HepG2 (cell line): Measurements from ENCODE around the gene DNTTIP2. TPM values are rescaled to one million over a fixed set of nuclear protein-coding genes. Genes with fewer than 3 reads are reported as not detected.
A peak's percentile ranks its signal among the peaks of the same experiment; 100 is the strongest.

Experiments used
- ATF7-NPFF ChIP-seq: sonication (generic); formaldehyde crosslinking; IDR thresholded peaks from 2 replicates; pipeline ENCODE4 v1.8.1; 2023; ENCODE audit warnings: mild to moderate bottlenecking, low read depth, missing genetic modification reagents, moderate library complexity
- KDM3A ChIP-seq: IDR thresholded peaks from 2 replicates; pipeline ENCODE4 v1.6.1; 2018; ENCODE audit warnings: low read depth, missing compliant biosample characterization
- KLF6 ChIP-seq: IDR thresholded peaks from 2 replicates; pipeline ENCODE4 v1.8.0; 2016; ENCODE audit warnings: missing biosample characterization, missing genetic modification reagents
- RARG ChIP-seq: sonication (generic); formaldehyde crosslinking; IDR thresholded peaks from 2 replicates; pipeline ENCODE4 v1.4.0; 2020; ENCODE audit warnings: low read depth, mild to moderate bottlenecking, missing genetic modification reagents
- TIGD3 ChIP-seq: sonication (generic); formaldehyde crosslinking; IDR thresholded peaks from 2 replicates; pipeline ENCODE4 v1.5.1; 2020; ENCODE audit warnings: mild to moderate bottlenecking, missing genetic modification reagents, borderline replicate concordance
- USF2 ChIP-seq, 2 experiments: sonication (generic) in 1 of 2; formaldehyde crosslinking in 1 of 2; IDR thresholded peaks; 2 replicates each; pipeline versions ENCODE4 v1.5.1 to v1.6.1; 2011 to 2020; ENCODE audit warnings: borderline replicate concordance in 1 of 2, low read depth in 1 of 2, low read length in 1 of 2, mild to moderate bottlenecking in 1 of 2, missing genetic modification reagents in 1 of 2, moderate library complexity in 1 of 2
- ZBTB49 ChIP-seq: sonication (generic); formaldehyde crosslinking; IDR thresholded peaks from 2 replicates; pipeline ENCODE4 v1.4.0; 2020; ENCODE audit warnings: missing genetic modification reagents, borderline replicate concordance
- ZC3H13 ChIP-seq: sonication (generic); formaldehyde crosslinking; IDR thresholded peaks from 2 replicates; pipeline ENCODE4 v1.8.1; 2023; ENCODE audit warnings: mild to moderate bottlenecking, missing genetic modification reagents, moderate library complexity
- ZNF629 ChIP-seq: sonication (generic); formaldehyde crosslinking; conservative IDR thresholded peaks from 2 replicates; pipeline ENCODE4 v1.5.0; 2020; ENCODE audit warnings: missing genetic modification reagents
- ZNF639 ChIP-seq: conservative IDR thresholded peaks from 2 replicates; pipeline ENCODE4 v1.6.1; 2018; ENCODE audit warnings: missing genetic modification reagents
- ZNF704 ChIP-seq: sonication (generic); formaldehyde crosslinking; IDR thresholded peaks from 2 replicates; pipeline ENCODE4 v1.8.1; 2023; ENCODE audit warnings: mild to moderate bottlenecking, inconsistent platforms, moderate library complexity, missing genetic modification reagents, borderline replicate concordance
- polyA plus RNA-seq, 8 experiments: library from polyadenylated mRNA; depleted of rRNA in 3 of 8; stranded (reverse) in 7 of 8; unstranded in 1 of 8; fragments of >200 nt; fragmentation: Illumina TruSeq in 4 of 8; extraction: Trizol in 4 of 8; gene quantifications; 2 replicates each; pipeline versions ENCODE4 v1.2.1 to v1.2.3, GENCODE V29; 2011 to 2016; ENCODE audit warnings: low read depth in 4 of 8, missing spikeins in 1 of 8, mixed read lengths in 1 of 8; ENCODE audit not compliant: insufficient read depth in 1 of 8
- total RNA-seq, 5 experiments: library from RNA; depleted of rRNA; stranded (reverse); fragments of >200 nt; fragmentation: Illumina TruSeq; extraction: Trizol; gene quantifications; 2 replicates each; pipeline ENCODE4 v1.2.3, GENCODE V29; 2016; ENCODE audit warnings: low read depth in 1 of 5

Gene DNTTIP2
- total and polyA plus RNA-seq, 2 of the 13 experiments (the other 11 are each of a cell fraction or from before 2014, with no cell fraction given), result 11.4 to 63.3 TPM

- TF ChIP-seq KDM3A (no peak; the same call in 1 of the 2 replicates), ZNF704 (no peak), RARG (CRISPR knock-in tag) (no peak), USF2 (IDR thresholded peaks at IDR 0.05; ENCODE audit: low read depth, low read length) (no peak), USF2 (CRISPR knock-in tag; IDR thresholded peaks at IDR 0.05; ENCODE audit: borderline replicate concordance) (no peak), ZC3H13 (no peak), ZBTB49 (CRISPR knock-in tag) (no peak), KLF6 (CRISPR knock-in tag) (peak; percentile 65), TIGD3 (CRISPR knock-in tag) (no peak), ATF7-NPFF (CRISPR knock-in tag) (peak; percentile 52; the same call in 1 of the 2 replicates), ZNF639 (CRISPR knock-in tag) (no peak), ZNF629 (CRISPR knock-in tag) (no peak)
These were observed 30.4 kb upstream of the DNTTIP2 start, which contains the start of gene GCLM (continued) for GRCh38 chr1:93909146-93910050.
